ENCODE data around the gene PYCARD. TPM values are rescaled to one million over a fixed set of nuclear protein-coding genes. Genes with fewer than 3 reads are reported as not detected.

PYCARD gene
- total and polyA plus RNA-seq, 7 donors, result 21.0 to 120 (median 24.6) TPM

DNA sequence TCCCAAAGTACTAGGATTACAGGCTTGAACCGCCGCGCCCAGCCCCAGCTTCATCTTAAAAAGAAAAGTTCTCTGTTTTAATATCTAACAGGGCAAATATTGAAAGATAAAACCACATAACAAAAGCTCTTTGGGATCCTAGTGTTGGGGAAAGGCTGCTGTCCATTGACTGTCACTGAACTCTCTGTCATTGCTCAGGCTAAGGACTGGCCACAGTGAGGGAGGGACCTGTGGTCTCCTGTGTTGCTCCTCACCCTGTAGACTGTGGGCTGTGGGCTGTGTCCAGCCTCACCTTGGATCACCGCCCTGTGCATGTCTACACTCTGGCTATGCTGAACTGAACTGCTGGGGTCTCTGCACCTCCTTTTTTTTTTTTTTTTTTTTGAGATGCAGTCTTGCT is 25.6 kb upstream of the PYCARD start:
- Histone ChIP-seq H3K4me1 (no peaks in the 10 kb centered on the region), H3K36me3 (no peaks in the 10 kb centered on the region), H3K4me3 (no peak overlapping the region), H3K9me3 (no peaks in the 10 kb centered on the region), H3K27me3 (no peaks in the 10 kb centered on the region), H3K27ac (no peak overlapping the region)
- TF ChIP-seq POLR2AphosphoS5 (IDR thresholded peaks at IDR 0.05) (no peak), CTCF (IDR thresholded peaks at IDR 0.05) (no peak), POLR2A (IDR thresholded peaks at IDR 0.05) (no peak), EP300 (IDR thresholded peaks at IDR 0.05) (no peak)
- DNase-seq, result no peak
- WGBS, 2 donors, result 97 to 99% methylated on average over 4 of the region's 4 CpGs
- intact Hi-C loops (cut with DNase I), result no loop called here

DNA sequence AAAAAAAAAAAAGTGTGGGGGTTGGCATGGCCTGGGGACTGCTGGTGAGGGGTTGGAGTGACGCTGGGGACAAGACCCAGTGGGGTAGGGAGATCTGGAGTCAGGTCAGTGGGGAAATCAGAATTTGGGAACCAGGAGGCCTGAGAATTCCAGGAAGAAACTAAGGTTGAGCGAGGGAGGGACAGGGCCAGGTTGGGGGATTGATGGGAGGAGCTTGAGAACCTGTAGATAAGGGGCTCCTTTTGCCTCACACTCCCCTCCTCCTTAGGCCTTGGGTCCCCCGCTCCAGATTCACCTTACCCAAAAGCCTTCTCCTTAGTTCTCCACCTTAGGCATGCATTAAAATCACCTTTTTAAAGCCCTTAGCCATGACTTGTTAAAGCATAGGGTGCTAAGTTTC is 22.6 kb upstream of the PYCARD start:
- Histone ChIP-seq H3K4me1 (no peaks in the 10 kb centered on the region), H3K9me3 (no peaks in the 10 kb centered on the region), H3K27me3 (peaks cover 0 to 7% (median 0%) of the 10 kb centered on the region in 3 donors), H3K27ac (no peak overlapping the region), H3K36me3 (no peaks in the 10 kb centered on the region), H3K4me3 (no peak overlapping the region)
- WGBS, 2 donors, result 95% methylated on average over 3 of the region's 3 CpGs
- no peak for DNase-seq
- intact Hi-C loops (cut with DNase I), result no loop called here
- no peak for TF ChIP-seq EP300 (IDR thresholded peaks at IDR 0.05)
- TF ChIP-seq POLR2A (IDR thresholded peaks at IDR 0.05), result no peak
- no peak for TF ChIP-seq CTCF (IDR thresholded peaks at IDR 0.05)
- TF ChIP-seq POLR2AphosphoS5 (IDR thresholded peaks at IDR 0.05), result no peak

GRCh38 chr16:31224092-31224955 is 21.8 kb upstream of the PYCARD start:
- no peak overlapping the region for H3K27ac ChIP-seq
- H3K4me1 ChIP-seq, result no peaks in the 10 kb centered on the region
- 91 to 94% methylated on average over 80 of the region's 80 CpGs for WGBS, 2 donors
- DNase-seq, result no peak
- intact Hi-C loops (cut with DNase I), result no loop called here
- peaks cover 0 to 16% (median 8%) of the 10 kb centered on the region in 3 donors for H3K27me3 ChIP-seq
- H3K4me3 ChIP-seq, result no peak overlapping the region
- no peak for TF ChIP-seq CTCF (IDR thresholded peaks at IDR 0.05)
- H3K9me3 ChIP-seq, result no peaks in the 10 kb centered on the region
- H3K36me3 ChIP-seq, result no peaks in the 10 kb centered on the region

- DNase-seq, result no peak
- 94 to 95% methylated on average over 5 of the region's 5 CpGs for WGBS, 2 donors
- Histone ChIP-seq H3K27ac (no peak overlapping the region), H3K4me1 (no peaks in the 10 kb centered on the region), H3K9me3 (no peaks in the 10 kb centered on the region), H3K36me3 (no peaks in the 10 kb centered on the region), H3K4me3 (no peak overlapping the region), H3K27me3 (peaks cover 3 to 28% (median 20%) of the 10 kb centered on the region in 3 donors)
- TF ChIP-seq CTCF (IDR thresholded peaks at IDR 0.05), result no peak
- TF ChIP-seq POLR2A (IDR thresholded peaks at IDR 0.05), result no peak
- no peak for TF ChIP-seq POLR2AphosphoS5 (IDR thresholded peaks at IDR 0.05)
- TF ChIP-seq EP300 (IDR thresholded peaks at IDR 0.05), result no peak
- intact Hi-C loops (cut with DNase I), result no loop called here
Observed at GRCh38 chr16:31223044-31223443, 20.5 kb upstream of the PYCARD start.
